Testis (tissue), 3 donors: ENCODE measurements around the gene KLK13. TPM values are rescaled to one million over a fixed set of nuclear protein-coding genes. Genes with fewer than 3 reads are reported as not detected.

Experiments
- DNase-seq: peaks from one replicate; pipeline ENCODE4 v3.0.0-alpha.2; 2019
- H3K27ac ChIP-seq, 2 donors: fragments of 200-600 bp; sonication (generic); one replicate each; pipeline ENCODE4 v1.5.1; 2019
- H3K27me3 ChIP-seq: fragments of 200-600 bp; sonication (generic); one replicate; pipeline ENCODE4 v1.5.1; 2019
- H3K36me3 ChIP-seq: fragments of 200-600 bp; sonication (generic); one replicate; pipeline ENCODE4 v1.5.1; 2017; ENCODE audit warnings: low read depth; ENCODE audit errors: missing control alignments
- H3K4me1 ChIP-seq: fragments of 200-600 bp; sonication (generic); one replicate; pipeline ENCODE4 v1.5.1; 2019
- H3K4me3 ChIP-seq, 2 donors: fragments of 200-600 bp; sonication (generic); one replicate each; pipeline ENCODE4 v1.5.1; 2017 to 2019
- H3K9me3 ChIP-seq: fragments of 200-600 bp; sonication (generic); one replicate; pipeline ENCODE4 v1.5.1; 2017
- POLR2A ChIP-seq: fragments of 450-650 bp; IDR thresholded peaks from one replicate; pipeline ENCODE4 v1.6.1; 2017; ENCODE audit warnings: antibody characterized with exemption, mild to moderate bottlenecking, moderate library complexity
- WGBS, 2 donors: methylation state at CpG; one replicate each; pipeline ENCODE4 v1.1.5; 2018; 5-methylcytosine and 5-hydroxymethylcytosine counted together
- intact Hi-C: fragments of 100-400 bp; cut with DNase I; formaldehyde crosslinking; loops from one replicate; pipeline ENCODE4 v1.15.1; 2023; ENCODE audit warnings: low total_unique reads
- polyA plus RNA-seq: library from polyadenylated mRNA; stranded (reverse); fragments of 350-450 nt; fragmentation: Illumina TruSeq; extraction: RNeasy Lipid Tissue Mini Kit (QIAGEN cat#74804); gene quantifications from one replicate; pipeline ENCODE4 v1.2.3, GENCODE V29; 2014; ENCODE audit warnings: low read depth, low replicate concordance; ENCODE audit not compliant: insufficient read depth
- total RNA-seq, 2 donors: library from RNA; depleted of rRNA; stranded (reverse); fragments of >200 nt; gene quantifications; one replicate each; pipeline ENCODE4 v1.2.3, GENCODE V29; 2016
- TF ChIP-seq, protein P1 (sequence below), 3 experiments: fragments of 450-650 bp in 2 of 3; fragments of 200-600 bp in 1 of 3; sonication (generic) in 1 of 3; IDR thresholded peaks; one replicate each; pipeline ENCODE4 v1.5.1; 2016 to 2019; ENCODE audit warnings: antibody characterized with exemption in 3 of 3, mild to moderate bottlenecking in 2 of 3, moderate library complexity in 1 of 3

The KLK13 gene
- total and polyA plus RNA-seq, 3 donors from 2014 or later, result 3.7 to 13.0 (median 7.8) TPM

DNA sequence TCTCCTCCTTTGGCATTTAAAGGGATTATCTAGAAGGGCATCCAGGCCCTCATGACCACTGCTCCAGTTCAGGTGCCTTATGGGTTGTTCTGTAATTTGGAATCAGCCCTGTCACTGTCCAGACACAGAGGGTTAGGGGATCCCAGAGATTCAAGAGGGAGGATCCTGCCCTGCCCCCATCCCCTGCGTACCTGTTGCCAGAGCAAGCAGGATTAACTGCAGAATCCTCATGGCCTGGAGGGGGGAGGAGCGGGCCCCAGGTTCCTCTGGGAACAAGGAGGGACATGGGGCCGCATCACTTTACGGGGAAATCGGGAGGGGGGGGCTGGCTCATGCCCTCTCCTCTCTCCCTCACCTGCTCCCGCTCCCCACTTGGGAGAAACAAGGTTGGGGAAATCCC, 39.5 kb downstream of the KLK13 start:
- Histone ChIP-seq H3K9me3 (no peaks in the 10 kb centered on the region), H3K4me1 (peaks cover 35% of the 10 kb centered on the region), H3K36me3 (no peaks in the 10 kb centered on the region), H3K27ac (no peak overlapping the region), H3K27me3 (no peaks in the 10 kb centered on the region), H3K4me3 (no peak overlapping the region)
- TF ChIP-seq, protein P1, sequence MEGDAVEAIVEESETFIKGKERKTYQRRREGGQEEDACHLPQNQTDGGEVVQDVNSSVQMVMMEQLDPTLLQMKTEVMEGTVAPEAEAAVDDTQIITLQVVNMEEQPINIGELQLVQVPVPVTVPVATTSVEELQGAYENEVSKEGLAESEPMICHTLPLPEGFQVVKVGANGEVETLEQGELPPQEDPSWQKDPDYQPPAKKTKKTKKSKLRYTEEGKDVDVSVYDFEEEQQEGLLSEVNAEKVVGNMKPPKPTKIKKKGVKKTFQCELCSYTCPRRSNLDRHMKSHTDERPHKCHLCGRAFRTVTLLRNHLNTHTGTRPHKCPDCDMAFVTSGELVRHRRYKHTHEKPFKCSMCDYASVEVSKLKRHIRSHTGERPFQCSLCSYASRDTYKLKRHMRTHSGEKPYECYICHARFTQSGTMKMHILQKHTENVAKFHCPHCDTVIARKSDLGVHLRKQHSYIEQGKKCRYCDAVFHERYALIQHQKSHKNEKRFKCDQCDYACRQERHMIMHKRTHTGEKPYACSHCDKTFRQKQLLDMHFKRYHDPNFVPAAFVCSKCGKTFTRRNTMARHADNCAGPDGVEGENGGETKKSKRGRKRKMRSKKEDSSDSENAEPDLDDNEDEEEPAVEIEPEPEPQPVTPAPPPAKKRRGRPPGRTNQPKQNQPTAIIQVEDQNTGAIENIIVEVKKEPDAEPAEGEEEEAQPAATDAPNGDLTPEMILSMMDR (IDR thresholded peaks at IDR 0.05), result no peak
- no peak for TF ChIP-seq POLR2A
- intact Hi-C loops, result loop anchor here (10.0 kb wide), 1 partner anchor 59 kb away; the partner anchor contains the start of gene KLK14
- 97% methylated on average over 6 of the region's 6 CpGs; no CpG with 5 or more reads in 1 of the 2 donors for WGBS, 2 donors
- DNase-seq, result no peak

- no peak for DNase-seq
- Histone ChIP-seq H3K36me3 (no peaks in the 10 kb centered on the region), H3K9me3 (no peaks in the 10 kb centered on the region), H3K4me1 (peaks cover 39% of the 10 kb centered on the region), H3K27me3 (no peaks in the 10 kb centered on the region), H3K27ac (no peak overlapping the region), H3K4me3 (no peak overlapping the region)
- intact Hi-C loops, result loop anchor here (10.0 kb wide), 1 partner anchor 60 kb away; the partner anchor contains the start of gene KLK14
- no peak for TF ChIP-seq POLR2A
- TF ChIP-seq, protein P1 (IDR thresholded peaks at IDR 0.05), result no peak
- 77 to 83% methylated on average over 5 of the region's 5 CpGs for WGBS, 2 donors
Observed at GRCh38 chr19:51024924-51025323, 40.0 kb downstream of the KLK13 start.

GRCh38 chr19:51023946-51024345, 40.9 kb downstream of the KLK13 start:
- Histone ChIP-seq H3K36me3 (no peaks in the 10 kb centered on the region), H3K27me3 (no peaks in the 10 kb centered on the region), H3K9me3 (no peaks in the 10 kb centered on the region), H3K27ac (no peak overlapping the region), H3K4me3 (no peak overlapping the region), H3K4me1 (peaks cover 45% of the 10 kb centered on the region)
- no peak for DNase-seq
- intact Hi-C loops, result loop anchor here (10.0 kb wide), 1 partner anchor 61 kb away; the partner anchor contains the start of gene KLK14
- TF ChIP-seq, protein P1 (IDR thresholded peaks at IDR 0.05), result no peak
- TF ChIP-seq POLR2A, result no peak
- WGBS, 2 donors, result 80 to 85% methylated on average over 10 to 11 of the region's 11 CpGs

DNA sequence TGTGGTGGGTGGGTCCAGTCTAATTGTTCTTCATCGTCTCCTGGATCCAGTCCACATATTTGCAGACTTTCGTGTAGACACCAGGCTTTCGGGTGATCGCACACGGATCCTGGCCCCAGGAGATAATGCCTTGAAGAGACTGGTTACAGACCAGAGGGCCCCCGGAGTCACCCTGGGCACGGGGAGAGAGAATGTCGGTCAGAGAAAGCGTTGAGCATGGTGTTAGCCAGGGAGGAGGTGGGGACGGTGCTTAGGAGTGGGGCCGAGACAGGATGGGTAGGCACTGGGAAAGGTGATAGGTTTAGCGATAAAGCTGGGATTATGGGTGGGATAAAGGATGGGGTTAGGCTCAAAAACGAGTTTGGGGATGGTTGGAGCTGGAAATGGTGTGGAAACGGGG, 42.4 kb downstream of the KLK13 start:
- H3K27ac ChIP-seq, result no peak overlapping the region
- intact Hi-C loops, result loop anchor here (10.0 kb wide), 1 partner anchor 62 kb away; the partner anchor contains the start of gene KLK14
- DNase-seq, result no peak
- no peak for TF ChIP-seq POLR2A
- TF ChIP-seq, protein P1 (IDR thresholded peaks at IDR 0.05), result no peak
- H3K4me3 ChIP-seq, result no peak overlapping the region
- peaks cover 44% of the 10 kb centered on the region for H3K4me1 ChIP-seq
- H3K36me3 ChIP-seq, result no peaks in the 10 kb centered on the region
- WGBS, 2 donors, result 82 to 84% methylated on average over 14 of the region's 14 CpGs
- no peaks in the 10 kb centered on the region for H3K27me3 ChIP-seq
- no peaks in the 10 kb centered on the region for H3K9me3 ChIP-seq
